Nucleus accumbens (tissue), 56 donors: ENCODE results near the gene NAA38.

ENCODE experiments used
- DNase-seq, 56 donors: peaks; one replicate each; lab custom pipeline; 2025; lab: John Stamatoyannopoulos, UW

Gene NAA38

DNA sequence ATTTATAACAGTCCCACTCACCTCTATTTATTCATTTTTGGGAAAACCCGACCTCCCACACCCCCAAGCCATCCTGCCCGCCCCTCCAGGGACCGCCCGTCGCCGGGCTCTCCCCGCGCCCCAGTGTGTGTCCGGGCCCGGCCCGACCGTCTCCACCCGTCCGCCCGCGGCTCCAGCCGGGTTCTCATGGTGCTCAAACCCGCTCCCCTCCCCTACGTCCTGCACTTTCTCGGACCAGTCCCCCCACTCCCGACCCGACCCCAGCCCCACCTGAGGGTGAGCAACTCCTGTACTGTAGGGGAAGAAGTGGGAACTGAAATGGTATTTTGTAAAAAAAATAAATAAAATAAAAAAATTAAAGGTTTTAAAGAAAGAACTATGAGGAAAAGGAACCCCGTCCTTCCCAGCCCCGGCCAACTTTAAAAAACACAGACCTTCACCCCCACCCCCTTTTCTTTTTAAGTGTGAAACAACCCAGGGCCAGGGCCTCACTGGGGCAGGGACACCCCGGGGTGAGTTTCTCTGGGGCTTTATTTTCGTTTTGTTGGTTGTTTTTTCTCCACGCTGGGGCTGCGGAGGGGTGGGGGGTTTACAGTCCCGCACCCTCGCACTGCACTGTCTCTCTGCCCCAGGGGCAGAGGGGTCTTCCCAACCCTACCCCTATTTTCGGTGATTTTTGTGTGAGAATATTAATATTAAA is 3.1 kb downstream of the NAA38 start:
- no peak for DNase-seq

DNA sequence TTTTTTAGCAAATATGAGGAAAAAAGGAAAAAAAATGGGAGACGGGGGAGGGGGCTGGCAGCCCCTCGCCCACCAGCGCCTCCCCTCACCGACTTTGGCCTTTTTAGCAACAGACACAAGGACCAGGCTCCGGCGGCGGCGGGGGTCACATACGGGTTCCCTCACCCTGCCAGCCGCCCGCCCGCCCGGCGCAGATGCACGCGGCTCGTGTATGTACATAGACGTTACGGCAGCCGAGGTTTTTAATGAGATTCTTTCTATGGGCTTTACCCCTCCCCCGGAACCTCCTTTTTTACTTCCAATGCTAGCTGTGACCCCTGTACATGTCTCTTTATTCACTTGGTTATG is 3.7 kb downstream of the NAA38 start:
- DNase-seq = no peak

DNA sequence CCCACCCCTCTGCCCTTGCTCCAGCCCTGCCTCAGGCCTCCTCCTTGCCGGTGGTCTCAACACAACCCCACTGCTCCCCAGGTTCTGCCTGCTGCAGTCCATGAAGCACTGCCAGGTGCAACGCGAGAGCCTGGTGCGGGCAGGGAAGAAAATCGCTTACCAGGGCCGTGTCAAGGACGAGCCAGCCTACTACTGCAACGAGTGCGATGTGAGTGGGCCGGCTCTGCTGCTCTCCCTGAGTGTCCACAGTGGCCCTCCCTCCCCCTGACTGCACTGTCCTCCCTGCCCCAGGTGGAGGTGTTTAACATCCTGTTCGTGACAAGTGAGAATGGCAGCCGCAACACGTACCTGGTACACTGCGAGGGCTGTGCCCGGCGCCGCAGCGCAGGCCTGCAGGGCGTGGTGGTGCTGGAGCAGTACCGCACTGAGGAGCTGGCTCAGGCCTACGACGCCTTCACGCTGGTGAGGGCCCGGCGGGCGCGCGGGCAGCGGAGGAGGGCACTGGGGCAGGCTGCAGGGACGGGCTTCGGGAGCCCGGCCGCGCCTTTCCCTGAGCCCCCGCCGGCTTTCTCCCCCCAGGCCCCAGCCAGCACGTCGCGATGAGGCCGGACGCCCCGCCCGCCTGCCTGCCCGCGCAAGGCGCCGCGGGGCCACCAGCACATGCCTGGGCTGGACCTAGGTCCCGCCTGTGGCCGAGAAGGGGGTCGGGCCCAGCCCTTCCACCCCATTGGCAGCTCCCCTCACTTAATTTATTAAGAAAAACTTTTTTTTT is 4.3 kb downstream of the NAA38 start:
- no peak for DNase-seq

DNA sequence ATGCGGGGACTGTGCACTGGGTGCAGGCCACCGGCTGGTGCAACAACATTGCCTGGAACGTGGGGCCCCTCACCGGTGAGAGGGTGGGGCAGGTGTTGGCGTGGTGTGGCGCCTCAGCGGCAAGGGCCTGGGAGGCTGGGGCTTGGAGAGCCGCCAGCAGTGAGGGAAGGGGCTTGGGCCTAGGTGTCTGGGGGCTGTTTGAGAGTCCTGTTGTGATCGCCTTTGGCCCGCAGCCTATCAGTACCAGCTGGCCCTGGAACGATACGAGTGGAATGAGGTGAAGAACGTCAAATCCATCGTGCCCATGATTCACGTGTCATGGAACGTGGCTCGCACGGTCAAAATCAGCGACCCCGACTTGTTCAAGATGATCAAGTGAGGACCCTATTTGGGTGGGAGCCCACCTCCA is 5.1 kb downstream of the NAA38 start:
- no peak for DNase-seq

DNA sequence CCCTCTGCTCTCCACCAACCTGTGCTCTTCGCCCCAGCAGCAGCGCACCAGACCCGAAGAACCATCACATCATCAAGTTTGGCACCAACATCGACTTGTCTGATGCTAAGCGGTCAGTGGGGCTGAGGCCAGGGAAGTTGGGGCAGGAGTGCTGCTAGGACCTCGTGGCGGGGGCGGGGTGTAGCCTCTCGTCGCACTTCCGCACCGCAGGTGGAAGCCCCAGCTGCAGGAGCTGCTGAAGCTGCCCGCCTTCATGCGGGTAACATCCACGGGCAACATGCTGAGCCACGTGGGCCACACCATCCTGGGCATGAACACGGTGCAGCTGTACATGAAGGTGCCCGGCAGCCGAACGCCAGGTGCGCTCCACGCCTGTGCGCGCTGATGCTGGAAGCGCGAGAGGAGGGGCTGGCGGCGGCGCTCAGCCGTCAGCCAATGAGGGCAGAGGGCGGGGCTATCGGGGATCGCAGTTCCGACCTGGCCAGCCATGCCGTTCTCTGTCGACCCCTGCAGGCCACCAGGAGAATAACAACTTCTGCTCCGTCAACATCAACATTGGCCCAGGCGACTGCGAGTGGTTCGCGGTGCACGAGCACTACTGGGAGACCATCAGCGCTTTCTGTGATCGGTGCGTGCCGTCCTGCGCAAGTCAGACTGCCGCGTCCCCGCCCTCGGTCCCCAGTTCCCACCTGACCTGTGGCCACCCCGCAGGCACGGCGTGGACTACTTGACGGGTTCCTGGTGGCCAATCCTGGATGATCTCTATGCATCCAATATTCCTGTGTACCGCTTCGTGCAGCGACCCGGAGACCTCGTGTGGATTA is 5.7 kb downstream of the NAA38 start:
- DNase-seq = peak in 52 of 56 donors; percentile 45 to 91 (median 80)

DNA sequence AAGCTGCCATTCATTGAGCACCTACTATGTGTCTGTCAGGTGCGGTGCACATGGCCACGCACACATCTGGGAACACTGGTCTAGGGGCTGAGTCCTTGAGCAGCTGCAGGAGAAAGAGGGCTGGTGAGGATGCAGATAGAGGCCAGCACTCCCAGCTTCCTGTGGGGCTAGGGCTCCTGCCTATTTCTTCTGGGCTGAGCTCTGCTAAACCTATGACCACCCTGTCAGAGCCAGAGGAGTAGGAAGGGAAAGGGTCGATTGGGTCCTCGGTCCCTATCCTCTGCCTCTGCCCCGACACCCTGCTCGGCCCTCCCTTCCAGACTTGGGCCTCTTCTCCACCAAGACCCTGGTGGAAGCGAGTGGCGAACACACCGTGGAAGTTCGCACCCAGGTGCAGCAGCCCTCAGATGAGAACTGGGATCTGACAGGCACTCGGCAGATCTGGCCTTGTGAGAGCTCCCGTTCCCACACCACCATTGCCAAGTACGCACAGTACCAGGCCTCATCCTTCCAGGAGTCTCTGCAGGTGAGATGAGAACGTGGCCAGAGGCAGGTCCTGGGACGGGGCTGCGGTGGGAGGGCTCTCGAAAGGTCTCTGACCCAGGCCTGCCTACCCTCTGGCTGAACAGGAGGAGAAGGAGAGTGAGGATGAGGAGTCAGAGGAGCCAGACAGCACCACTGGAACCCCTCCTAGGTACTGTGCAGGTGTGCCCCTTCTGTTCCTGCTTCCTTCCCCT is 6.5 kb downstream of the NAA38 start:
- DNase-seq = no peak

DNA sequence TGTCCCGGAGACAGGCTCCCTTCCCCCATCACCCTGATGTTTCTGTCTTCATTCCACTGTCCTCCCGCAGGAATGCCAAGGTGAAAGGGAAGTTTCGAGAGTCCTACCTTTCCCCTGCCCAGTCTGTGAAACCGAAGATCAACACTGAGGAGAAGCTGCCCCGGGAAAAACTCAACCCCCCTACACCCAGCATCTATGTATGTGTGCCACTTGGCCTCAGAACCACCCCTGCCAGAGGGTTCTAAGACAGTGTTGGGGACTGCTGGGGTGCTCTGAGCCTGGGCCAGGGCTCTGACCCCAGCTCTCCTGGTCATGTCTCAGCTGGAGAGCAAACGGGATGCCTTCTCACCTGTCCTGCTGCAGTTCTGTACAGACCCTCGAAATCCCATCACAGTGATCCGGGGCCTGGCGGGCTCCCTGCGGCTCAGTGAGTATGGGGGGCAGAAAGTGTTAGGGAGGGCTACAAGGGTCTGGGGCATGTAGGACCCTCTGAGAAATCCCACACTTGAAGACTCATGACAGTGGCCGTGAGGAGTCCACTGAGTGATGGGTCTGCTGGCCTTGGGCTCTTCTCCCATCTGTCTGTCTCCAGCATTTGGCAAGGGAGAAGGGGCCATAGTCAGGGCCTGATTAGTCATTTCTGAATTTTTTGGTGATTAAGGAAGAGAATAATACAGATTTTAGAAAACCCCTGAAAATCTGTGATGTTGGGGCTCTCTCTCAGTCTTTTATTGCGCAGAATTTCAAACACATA is 7.4 kb downstream of the NAA38 start:
- no peak for DNase-seq

DNA sequence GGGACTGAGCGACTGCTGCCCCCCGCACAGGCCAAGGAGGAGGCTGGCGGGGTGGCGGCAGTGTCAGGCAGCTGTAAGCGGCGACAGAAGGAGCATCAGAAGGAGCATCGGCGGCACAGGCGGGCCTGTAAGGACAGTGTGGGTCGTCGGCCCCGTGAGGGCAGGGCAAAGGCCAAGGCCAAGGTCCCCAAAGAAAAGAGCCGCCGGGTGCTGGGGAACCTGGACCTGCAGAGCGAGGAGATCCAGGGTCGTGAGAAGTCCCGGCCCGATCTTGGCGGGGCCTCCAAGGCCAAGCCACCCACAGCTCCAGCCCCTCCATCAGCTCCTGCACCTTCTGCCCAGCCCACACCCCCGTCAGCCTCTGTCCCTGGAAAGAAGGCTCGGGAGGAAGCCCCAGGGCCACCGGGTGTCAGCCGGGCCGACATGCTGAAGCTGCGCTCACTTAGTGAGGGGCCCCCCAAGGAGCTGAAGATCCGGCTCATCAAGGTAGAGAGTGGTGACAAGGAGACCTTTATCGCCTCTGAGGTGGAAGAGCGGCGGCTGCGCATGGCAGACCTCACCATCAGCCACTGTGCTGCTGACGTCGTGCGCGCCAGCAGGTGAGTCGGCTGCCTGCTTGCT is 8.1 kb downstream of the NAA38 start:
- DNase-seq = no peak

DNA sequence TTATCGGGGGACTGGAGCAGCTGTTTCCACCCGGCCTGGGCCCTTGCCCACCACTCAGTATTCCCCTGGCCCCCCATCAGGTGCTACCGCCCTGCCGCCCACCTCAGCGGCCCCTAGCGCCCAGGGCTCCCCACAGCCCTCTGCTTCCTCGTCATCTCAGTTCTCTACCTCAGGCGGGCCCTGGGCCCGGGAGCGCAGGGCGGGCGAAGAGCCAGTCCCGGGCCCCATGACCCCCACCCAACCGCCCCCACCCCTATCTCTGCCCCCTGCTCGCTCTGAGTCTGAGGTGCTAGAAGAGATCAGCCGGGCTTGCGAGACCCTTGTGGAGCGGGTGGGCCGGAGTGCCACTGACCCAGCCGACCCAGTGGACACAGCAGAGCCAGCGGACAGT is 8.6 kb downstream of the NAA38 start:
- no peak for DNase-seq

DNA sequence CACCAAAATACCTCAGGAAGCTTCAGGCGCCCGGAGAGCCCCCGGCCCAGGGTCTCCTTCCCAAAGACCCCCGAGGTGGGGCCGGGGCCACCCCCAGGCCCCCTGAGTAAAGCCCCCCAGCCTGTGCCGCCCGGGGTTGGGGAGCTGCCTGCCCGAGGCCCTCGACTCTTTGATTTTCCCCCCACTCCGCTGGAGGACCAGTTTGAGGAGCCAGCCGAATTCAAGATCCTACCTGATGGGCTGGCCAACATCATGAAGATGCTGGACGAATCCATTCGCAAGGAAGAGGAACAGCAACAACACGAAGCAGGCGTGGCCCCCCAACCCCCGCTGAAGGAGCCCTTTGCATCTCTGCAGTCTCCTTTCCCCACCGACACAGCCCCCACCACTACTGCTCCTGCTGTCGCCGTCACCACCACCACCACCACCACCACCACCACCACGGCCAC is 9.2 kb downstream of the NAA38 start:
- no peak for DNase-seq

DNA sequence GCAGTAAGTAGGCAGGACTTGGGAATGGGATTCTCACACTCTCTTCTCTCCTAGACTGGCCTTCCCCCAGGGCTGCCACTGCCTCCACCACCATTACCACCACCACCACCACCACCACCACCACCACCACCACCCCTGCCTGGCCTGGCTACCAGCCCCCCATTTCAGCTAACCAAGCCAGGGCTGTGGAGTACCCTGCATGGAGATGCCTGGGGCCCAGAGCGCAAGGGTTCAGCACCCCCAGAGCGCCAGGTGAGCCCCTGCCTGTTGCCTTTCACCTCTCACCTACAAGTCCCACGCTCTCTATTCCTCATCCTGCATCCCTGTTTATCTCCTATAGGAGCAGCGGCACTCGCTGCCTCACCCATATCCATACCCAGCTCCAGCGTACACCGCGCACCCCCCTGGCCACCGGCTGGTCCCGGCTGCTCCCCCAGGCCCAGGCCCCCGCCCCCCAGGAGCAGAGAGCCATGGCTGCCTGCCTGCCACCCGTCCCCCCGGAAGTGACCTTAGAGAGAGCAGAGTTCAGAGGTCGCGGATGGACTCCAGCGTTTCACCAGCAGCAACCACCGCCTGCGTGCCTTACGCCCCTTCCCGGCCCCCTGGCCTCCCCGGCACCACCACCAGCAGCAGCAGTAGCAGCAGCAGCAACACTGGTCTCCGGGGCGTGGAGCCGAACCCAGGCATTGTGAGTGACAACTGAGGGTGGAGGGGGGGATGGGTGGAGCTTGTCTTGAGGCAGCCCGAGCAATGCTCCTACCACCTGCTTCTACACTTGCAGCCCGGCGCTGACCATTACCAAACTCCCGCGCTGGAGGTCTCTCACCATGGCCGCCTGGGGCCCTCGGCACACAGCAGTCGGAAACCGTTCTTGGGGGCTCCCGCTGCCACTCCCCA is 10.3 kb downstream of the NAA38 start:
- no peak for DNase-seq

DNA sequence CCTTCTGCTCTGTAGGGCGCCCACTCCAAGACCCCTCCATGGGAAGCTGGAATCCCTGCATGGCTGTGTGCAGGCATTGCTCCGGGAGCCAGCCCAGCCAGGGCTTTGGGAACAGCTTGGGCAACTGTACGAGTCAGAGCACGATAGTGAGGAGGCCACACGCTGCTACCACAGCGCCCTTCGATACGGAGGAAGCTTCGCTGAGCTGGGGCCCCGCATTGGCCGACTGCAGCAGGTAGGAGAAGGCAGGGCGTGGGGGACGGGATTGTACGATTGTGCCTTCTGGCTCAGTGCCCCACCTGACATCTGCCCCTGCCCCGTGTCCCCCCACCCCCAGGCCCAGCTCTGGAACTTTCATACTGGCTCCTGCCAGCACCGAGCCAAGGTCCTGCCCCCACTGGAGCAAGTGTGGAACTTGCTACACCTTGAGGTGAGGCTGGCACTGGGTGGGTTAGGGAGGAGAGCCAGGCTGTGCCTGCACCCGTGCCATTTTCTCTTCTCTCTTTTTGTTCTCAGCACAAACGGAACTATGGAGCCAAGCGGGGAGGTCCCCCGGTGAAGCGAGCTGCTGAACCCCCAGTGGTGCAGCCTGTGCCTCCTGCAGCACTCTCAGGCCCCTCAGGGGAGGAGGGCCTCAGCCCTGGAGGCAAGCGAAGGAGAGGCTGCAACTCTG is 11.2 kb downstream of the NAA38 start:
- DNase-seq = no peak

DNA sequence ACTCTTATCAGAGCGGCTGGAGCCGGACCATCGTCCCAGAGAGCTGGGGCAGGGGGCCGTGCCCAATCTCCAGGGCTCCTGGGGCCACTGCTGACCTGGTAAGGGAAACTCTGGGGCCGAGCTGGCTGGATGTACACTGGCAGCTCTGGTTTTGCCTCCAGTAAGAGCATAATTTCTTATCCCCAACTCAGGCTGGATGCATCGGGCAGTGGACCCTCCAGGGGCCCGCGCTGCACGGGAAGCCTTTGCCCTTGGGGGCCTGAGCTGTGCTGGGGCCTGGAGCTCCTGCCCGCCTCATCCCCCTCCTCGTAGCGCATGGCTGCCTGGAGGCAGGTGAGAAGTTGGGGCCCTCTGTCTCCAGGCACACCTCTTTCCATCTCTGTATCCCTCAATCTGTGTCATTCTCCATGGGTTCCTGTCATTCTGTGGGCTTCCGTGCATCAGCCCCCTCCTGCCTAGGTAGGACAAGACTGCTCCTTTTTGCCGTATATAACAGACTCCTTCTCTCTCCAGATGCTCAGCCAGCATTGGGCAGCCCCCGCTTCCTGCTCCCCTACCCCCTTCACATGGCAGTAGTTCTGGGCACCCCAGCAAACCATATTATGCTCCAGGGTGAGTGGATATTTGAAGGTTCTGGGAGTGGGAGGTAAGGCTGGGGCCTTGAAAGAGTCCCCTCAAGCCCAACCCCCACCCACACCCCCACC is 11.8 kb downstream of the NAA38 start:
- DNase-seq = no peak

DNA sequence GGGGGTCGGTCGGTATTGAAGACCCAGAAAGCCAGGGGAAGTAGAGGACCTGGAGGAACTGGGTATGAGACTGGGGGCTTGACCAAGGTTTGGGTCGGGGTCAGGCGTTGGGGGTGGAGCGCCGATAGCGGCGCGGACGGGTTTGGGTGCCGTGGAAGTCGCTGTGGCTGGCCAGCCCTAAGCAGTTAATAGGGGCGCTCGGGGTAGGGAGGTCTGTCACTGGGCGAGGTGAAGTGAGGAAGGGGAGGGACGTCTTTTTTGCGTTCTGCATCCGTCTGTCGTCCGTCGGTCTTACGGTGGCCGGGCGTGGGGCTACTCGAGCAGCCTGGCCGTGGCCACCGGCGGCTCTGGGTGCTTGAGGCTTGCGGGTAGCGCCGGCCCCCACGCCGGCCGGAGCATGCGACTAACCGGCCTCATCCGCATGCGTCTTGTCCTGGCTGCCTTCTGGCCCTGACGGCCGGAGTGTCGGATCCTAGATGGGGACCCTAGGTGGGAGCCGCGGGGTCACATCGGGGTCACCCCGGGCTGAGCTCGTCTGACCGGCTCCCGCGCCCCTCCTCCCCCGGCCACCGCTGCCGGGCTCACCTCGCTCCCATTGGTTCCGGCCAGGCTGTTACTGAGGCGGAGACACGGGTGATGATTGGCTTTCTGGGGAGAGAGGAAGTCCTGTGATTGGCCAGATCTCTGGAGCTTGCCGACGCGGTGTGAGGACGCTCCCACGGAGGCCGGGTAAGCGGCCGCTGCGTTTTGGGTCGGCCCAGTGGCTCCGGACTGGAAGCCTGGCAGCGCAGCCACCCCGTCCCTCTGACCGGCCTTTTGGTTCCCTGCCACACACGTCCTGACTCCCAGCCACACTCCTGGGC is 12.8 kb downstream of the NAA38 start:
- DNase-seq = peak; percentile 66 to 95 (median 88)

DNA sequence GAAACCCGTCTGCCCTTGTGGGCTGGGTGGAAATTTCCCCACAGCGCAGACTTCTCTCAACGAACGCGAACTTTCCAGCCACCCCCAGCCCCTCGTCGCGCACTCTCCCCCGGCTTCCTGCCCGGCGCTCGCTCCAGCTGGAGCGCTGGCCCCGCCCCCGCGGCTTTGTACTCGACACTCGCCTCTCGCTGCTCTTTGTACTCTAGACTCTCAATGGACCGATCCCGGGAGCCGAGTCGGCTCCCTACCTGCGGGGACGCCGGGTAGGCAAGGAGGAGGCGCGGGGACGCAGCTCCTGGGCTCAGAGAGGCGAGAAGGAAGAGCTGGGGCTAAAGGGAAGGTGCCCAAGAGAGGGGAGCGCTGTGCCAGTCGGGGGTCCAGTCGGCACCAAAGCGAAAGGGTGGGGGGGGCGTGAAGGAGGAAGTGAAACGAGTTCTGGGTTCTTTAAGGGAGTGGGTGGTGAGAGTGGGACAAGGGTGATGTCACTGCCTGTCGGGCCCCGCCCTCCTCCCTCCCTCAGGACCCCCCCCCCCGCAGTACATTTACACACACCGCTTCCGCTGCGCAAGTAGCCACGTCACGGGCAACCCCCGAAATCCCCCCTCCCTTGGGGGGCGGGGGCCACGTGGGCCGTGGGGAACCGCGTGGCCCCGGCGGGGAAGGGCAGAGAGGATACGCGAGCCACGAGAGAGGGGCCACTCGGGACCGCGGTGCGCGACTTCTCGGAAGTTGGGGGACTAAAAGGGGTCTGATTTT is 13.6 kb downstream of the NAA38 start:
- DNase-seq = peak in 45 of 56 donors; percentile 17 to 82 (median 66)

DNA sequence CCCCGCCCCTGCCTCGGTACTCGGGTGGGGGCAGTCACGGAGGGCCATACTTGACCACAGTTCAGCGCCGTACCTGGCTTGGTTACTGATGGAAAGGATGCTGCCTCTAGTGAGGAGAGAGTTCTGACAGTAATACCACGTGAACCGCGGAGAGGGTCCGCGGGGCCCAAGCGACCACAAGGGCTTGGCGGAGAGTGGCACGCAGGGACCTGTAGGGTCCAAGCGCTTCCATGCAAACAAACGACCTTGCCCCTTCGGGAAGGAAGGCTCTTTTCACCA is 14.2 kb downstream of the NAA38 start:
- peak in 5 of 56 donors; percentile 53 to 63 (median 59) for DNase-seq
